ENCODE results near the gene TSSK6.

DNA sequence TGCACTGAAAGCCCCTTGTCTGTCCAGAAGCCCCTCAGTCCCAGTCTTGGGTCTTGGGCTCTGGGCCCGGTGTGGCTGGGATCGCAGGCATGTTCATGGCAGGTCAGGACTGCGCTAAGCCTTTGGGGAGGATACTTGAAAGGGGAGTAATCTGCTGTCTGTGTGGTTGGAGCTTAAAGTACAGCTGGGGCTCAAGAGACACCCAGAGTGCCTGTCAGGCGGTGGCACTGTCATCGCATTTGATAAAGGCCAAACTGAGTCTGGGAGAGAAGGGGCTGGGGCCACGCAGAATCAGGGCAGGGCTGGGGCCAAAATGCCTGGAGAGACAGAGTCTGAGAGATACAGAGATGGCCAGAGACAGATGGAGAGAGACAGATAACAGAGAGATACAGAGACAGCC, 18.5 kb upstream of the TSSK6 start:
- TF ChIP-seq, protein P1, sequence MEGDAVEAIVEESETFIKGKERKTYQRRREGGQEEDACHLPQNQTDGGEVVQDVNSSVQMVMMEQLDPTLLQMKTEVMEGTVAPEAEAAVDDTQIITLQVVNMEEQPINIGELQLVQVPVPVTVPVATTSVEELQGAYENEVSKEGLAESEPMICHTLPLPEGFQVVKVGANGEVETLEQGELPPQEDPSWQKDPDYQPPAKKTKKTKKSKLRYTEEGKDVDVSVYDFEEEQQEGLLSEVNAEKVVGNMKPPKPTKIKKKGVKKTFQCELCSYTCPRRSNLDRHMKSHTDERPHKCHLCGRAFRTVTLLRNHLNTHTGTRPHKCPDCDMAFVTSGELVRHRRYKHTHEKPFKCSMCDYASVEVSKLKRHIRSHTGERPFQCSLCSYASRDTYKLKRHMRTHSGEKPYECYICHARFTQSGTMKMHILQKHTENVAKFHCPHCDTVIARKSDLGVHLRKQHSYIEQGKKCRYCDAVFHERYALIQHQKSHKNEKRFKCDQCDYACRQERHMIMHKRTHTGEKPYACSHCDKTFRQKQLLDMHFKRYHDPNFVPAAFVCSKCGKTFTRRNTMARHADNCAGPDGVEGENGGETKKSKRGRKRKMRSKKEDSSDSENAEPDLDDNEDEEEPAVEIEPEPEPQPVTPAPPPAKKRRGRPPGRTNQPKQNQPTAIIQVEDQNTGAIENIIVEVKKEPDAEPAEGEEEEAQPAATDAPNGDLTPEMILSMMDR (IDR thresholded peaks at IDR 0.05), result no peak
- TF ChIP-seq POLR2AphosphoS5 (IDR thresholded peaks at IDR 0.05) (no peak), POLR2A (IDR thresholded peaks at IDR 0.05; ENCODE audit: low read depth) (no peak)

All from esophagus muscularis mucosa (tissue), 3 donors.